PC-3 (cell line): ENCODE data around the gene RAD54L2. TPM values are rescaled to one million over a fixed set of nuclear protein-coding genes. Genes with fewer than 3 reads are reported as not detected.

Experiments
- ATAC-seq: fragments of 200-7000 bp; cut with Tn5 transposase; 2 replicates; pipeline ENCODE4 v1.9.1; 2020; ENCODE audit warnings: mild to moderate bottlenecking, moderate library complexity
- BruUV-seq: library from RNA; stranded (reverse); fragments of 400-500 nt; replicated peaks from 2 replicates; lab custom pipeline; 2021; lab: Mats Ljungman, UMichigan
- CTCF ChIA-PET: fragments of 300-600 bp; sonication (Branson Sonifier 250); formaldehyde crosslinking; loops from one replicate; lab custom pipeline; 2022; ENCODE audit warnings: antibody characterized with exemption; lab: Charles Lee
- POLR2A ChIA-PET: fragments of 300-600 bp; sonication (Branson Sonifier 250); formaldehyde crosslinking; loops from one replicate; lab custom pipeline; 2022; ENCODE audit warnings: antibody characterized with exemption; ENCODE audit not compliant: unreplicated experiment; lab: Charles Lee
- DNase-seq: peaks from one replicate; pipeline ENCODE4 v3.0.0-alpha.2; 2015
- H2AFZ ChIP-seq: fragments of 300-600 bp; sonication (generic); 2 replicates; pipeline ENCODE4 v1.6.0; 2016; ENCODE audit warnings: antibody characterized with exemption, low read length
- H3F3A ChIP-seq: fragments of 300-600 bp; sonication (generic); one replicate; pipeline ENCODE4 v1.6.0; 2017; ENCODE audit warnings: antibody characterized with exemption, low read length, control low read depth, mild to moderate bottlenecking; ENCODE audit not compliant: unreplicated experiment
- H3K27ac ChIP-seq: fragments of 300-600 bp; sonication (generic); 2 replicates; pipeline ENCODE4 v1.5.1; 2016; ENCODE audit warnings: mild to moderate bottlenecking, low read length
- H3K27me3 ChIP-seq: fragments of 300-600 bp; sonication (generic); 2 replicates; pipeline ENCODE4 v1.6.1; 2016; ENCODE audit warnings: low read length, mixed read lengths
- H3K36me3 ChIP-seq: fragments of 300-600 bp; sonication (generic); 2 replicates; pipeline ENCODE4 v1.6.1; 2016; ENCODE audit warnings: low read depth, mixed run types, low read length, mixed read lengths
- H3K4me1 ChIP-seq: fragments of 300-600 bp; sonication (generic); 2 replicates; pipeline ENCODE4 v1.5.1; 2016; ENCODE audit warnings: low read length; ENCODE audit not compliant: insufficient read depth
- H3K4me2 ChIP-seq: fragments of 300-600 bp; sonication (generic); 2 replicates; pipeline ENCODE4 v1.6.0; 2016; ENCODE audit warnings: low read length
- H3K4me3 ChIP-seq: fragments of 300-600 bp; sonication (generic); 2 replicates; pipeline ENCODE4 v1.5.1; 2016; ENCODE audit warnings: mild to moderate bottlenecking, low read length, mixed read lengths
- H3K79me2 ChIP-seq: fragments of 300-600 bp; sonication (generic); 2 replicates; pipeline ENCODE4 v1.6.1; 2017; ENCODE audit warnings: low read length, mixed read lengths
- H3K9ac ChIP-seq: fragments of 300-600 bp; sonication (generic); 2 replicates; pipeline ENCODE4 v1.6.0; 2016; ENCODE audit warnings: mild to moderate bottlenecking, low read length
- H3K9me2 ChIP-seq: fragments of 300-600 bp; sonication (generic); replicated peaks from 2 replicates; pipeline ENCODE4 v1.6.1; 2016; ENCODE audit warnings: mixed run types, low read length, mixed read lengths
- H3K9me3 ChIP-seq: fragments of 300-600 bp; sonication (generic); 2 replicates; pipeline ENCODE4 v1.6.1; 2016; ENCODE audit warnings: low read length, mixed read lengths
- H4K20me1 ChIP-seq: fragments of 300-600 bp; sonication (generic); 2 replicates; pipeline ENCODE4 v1.6.1; 2016; ENCODE audit warnings: low read length, mixed read lengths
- EZH2 ChIP-seq: fragments of 300-600 bp; sonication (generic); IDR thresholded peaks from one replicate; pipeline ENCODE4 v1.6.1; 2017; ENCODE audit warnings: antibody characterized with exemption, mild to moderate bottlenecking, low read length; ENCODE audit not compliant: unreplicated experiment
- EZH2phosphoT487 ChIP-seq: fragments of 300-600 bp; sonication (generic); IDR thresholded peaks from 2 replicates; pipeline ENCODE4 v1.6.1; 2018; ENCODE audit warnings: mild to moderate bottlenecking, antibody characterized with exemption, low read length, borderline replicate concordance
- intact Hi-C: fragments of 100-400 bp; cut with micrococcal nuclease; formaldehyde crosslinking; loops from 2 replicates; pipeline ENCODE4 v1.9.0; 2023
- total RNA-seq: library from RNA; depleted of rRNA; stranded (reverse); fragments of >200 nt; gene quantifications from 2 replicates; pipeline ENCODE4 v1.2.3, GENCODE V29; 2014; rRNA removed
- TF ChIP-seq, protein P1 (sequence below): fragments of 300-600 bp; sonication (generic); conservative IDR thresholded peaks from 2 replicates; pipeline ENCODE4 v1.5.1; 2017; ENCODE audit warnings: antibody characterized with exemption, low read depth, mild to moderate bottlenecking, low read length

RAD54L2 gene
- total RNA-seq, 1 experiment from 2014 or later, result 17.7 TPM

DNA sequence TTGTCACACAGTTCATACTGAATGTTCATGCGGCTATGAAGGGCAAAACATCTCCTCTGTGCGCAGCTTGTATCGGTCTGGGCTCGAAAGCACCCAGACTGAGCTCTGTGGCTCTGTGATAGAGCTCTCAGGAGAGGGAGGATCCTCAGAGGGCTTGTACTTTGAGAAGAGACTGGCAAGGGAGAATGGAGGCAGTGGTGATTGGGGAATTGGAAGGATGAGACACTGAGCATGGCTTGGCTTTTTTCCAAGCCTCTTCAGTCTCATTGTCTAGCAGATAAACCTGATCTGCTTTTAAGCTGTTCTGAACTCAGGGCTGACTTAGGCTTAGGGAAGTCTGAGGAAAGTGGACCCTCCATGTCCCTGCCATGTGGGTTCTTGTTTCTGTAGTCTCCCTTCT lies 43.0 kb downstream of the RAD54L2 start:
- ATAC-seq (no peak), DNase-seq (no peak)
- H3F3A ChIP-seq, result no peaks in the 10 kb centered on the region
- H2AFZ ChIP-seq, result no peak overlapping the region
- H3K27ac ChIP-seq, result no peak overlapping the region
- H3K4me3 ChIP-seq, result no peak overlapping the region
- H3K4me2 ChIP-seq, result no peak overlapping the region
- POLR2A ChIA-PET, result interaction anchor here (1.0 kb wide), 1 partner anchor 81 kb away, joined by 33 read pairs; the partner anchor contains the start of gene DCAF1
- H3K4me1 ChIP-seq, result no peaks in the 10 kb centered on the region
- no peaks in the 10 kb centered on the region for H3K9me2 ChIP-seq
- TF ChIP-seq EZH2phosphoT487 (no peak), EZH2 (no peak)
- TF ChIP-seq, protein P1, sequence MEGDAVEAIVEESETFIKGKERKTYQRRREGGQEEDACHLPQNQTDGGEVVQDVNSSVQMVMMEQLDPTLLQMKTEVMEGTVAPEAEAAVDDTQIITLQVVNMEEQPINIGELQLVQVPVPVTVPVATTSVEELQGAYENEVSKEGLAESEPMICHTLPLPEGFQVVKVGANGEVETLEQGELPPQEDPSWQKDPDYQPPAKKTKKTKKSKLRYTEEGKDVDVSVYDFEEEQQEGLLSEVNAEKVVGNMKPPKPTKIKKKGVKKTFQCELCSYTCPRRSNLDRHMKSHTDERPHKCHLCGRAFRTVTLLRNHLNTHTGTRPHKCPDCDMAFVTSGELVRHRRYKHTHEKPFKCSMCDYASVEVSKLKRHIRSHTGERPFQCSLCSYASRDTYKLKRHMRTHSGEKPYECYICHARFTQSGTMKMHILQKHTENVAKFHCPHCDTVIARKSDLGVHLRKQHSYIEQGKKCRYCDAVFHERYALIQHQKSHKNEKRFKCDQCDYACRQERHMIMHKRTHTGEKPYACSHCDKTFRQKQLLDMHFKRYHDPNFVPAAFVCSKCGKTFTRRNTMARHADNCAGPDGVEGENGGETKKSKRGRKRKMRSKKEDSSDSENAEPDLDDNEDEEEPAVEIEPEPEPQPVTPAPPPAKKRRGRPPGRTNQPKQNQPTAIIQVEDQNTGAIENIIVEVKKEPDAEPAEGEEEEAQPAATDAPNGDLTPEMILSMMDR, result no peak
- BruUV-seq, result no TSS peak
- H3K27me3 ChIP-seq, result no peaks in the 10 kb centered on the region
- H3K9ac ChIP-seq, result no peak overlapping the region
- peaks cover 8% of the 10 kb centered on the region; the same call in 1 of the 2 replicates for H4K20me1 ChIP-seq
- CTCF ChIA-PET, result interaction anchor here (0.6 kb wide), 1 partner anchor 149 kb away, joined by 4 read pairs; no protein-coding TSS in a partner anchor
- no peaks in the 10 kb centered on the region for H3K9me3 ChIP-seq
- peaks cover 17% of the 10 kb centered on the region for H3K79me2 ChIP-seq
- no peaks in the 10 kb centered on the region for H3K36me3 ChIP-seq
- intact Hi-C loops, result no loop called here

DNA sequence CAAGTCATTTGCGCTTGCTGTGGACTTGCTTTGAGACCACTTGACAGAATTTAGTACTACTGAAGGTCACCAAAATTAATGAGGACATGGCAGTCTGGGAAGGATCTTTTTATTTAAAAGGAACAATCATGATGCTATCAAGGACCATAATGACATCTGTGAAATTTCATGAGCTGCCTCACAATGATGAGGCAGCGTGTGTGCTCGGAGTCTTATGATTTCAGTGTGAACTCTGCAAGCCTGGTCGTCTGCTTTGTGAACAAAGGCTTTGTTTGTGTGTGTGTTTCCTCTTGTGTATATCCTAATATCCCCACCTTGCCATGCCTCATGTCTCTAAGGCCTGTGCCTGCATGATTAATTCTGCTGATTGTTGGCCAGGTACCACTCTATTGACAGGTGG lies 46.7 kb downstream of the RAD54L2 start:
- H3F3A ChIP-seq, result no peaks in the 10 kb centered on the region
- H2AFZ ChIP-seq, result no peak overlapping the region
- H3K4me2 ChIP-seq, result no peak overlapping the region
- peaks cover under 1% of the 10 kb centered on the region; the same call in 1 of the 2 replicates for H3K36me3 ChIP-seq
- intact Hi-C loops, result no loop called here
- peaks cover 10% of the 10 kb centered on the region for H3K79me2 ChIP-seq
- no peak overlapping the region for H3K27ac ChIP-seq
- no TSS peak for BruUV-seq
- ATAC-seq (no peak), DNase-seq (no peak)
- H3K4me3 ChIP-seq, result no peak overlapping the region
- peaks cover 8% of the 10 kb centered on the region; the same call in 1 of the 2 replicates for H4K20me1 ChIP-seq
- H3K27me3 ChIP-seq, result no peaks in the 10 kb centered on the region
- no peaks in the 10 kb centered on the region for H3K9me3 ChIP-seq
- no peaks in the 10 kb centered on the region for H3K9me2 ChIP-seq
- H3K9ac ChIP-seq, result no peak overlapping the region
- H3K4me1 ChIP-seq, result no peaks in the 10 kb centered on the region
- ChIA-PET CTCF (no interaction called here), POLR2A (no interaction called here)
- TF ChIP-seq EZH2phosphoT487 (no peak), EZH2 (no peak)
- TF ChIP-seq, protein P1, result no peak

DNA sequence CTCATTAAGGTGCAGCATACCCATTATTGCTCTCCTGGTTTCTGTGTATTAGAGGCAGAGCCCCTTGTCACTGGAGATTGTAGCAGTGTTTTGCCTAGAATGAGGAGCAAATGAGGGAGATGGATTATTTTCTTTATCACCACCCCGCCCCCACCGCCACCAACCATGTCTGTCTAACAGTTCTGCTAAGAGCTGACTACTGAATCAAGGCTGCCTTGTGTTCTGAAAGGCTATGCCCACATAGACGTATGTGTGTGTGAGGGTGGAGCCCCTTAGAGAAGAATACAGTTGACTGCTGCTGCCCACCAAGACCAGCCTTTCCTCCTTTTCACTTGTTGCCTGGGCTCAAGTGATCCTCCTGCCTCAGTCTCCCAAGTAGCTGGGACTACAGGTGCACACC lies 47.4 kb downstream of the RAD54L2 start:
- Histone ChIP-seq H4K20me1 (peaks cover 8% of the 10 kb centered on the region; the same call in 1 of the 2 replicates), H3K4me1 (no peaks in the 10 kb centered on the region), H3K9me3 (no peaks in the 10 kb centered on the region), H3K36me3 (peaks cover 4% of the 10 kb centered on the region; the same call in 1 of the 2 replicates), H3K9me2 (no peaks in the 10 kb centered on the region), H3K4me3 (no peak overlapping the region), H2AFZ (no peak overlapping the region), H3K4me2 (no peak overlapping the region), H3K79me2 (peaks cover 10% of the 10 kb centered on the region), H3F3A (no peaks in the 10 kb centered on the region), H3K27ac (no peak overlapping the region), H3K9ac (no peak overlapping the region), H3K27me3 (no peaks in the 10 kb centered on the region)
- ChIA-PET POLR2A (no interaction called here), CTCF (no interaction called here)
- no TSS peak for BruUV-seq
- intact Hi-C loops, result no loop called here
- ATAC-seq, result no peak
- TF ChIP-seq EZH2 (no peak), EZH2phosphoT487 (no peak)
- TF ChIP-seq, protein P1, result no peak
- no peak for DNase-seq

Other genes with a start within 250 kb of the RAD54L2 start
- 200 and 221 TPM in 2 replicates for gene MANF, start 153.4 kb upstream of the RAD54L2 start, total RNA-seq
- gene RBM15B, start 147.4 kb upstream of the RAD54L2 start, total RNA-seq, result 31.1 and 34.7 TPM in 2 replicates
- 20.8 and 23.3 TPM in 2 replicates for gene DCAF1, start 38.7 kb upstream of the RAD54L2 start, total RNA-seq
- gene TEX264, start 132.5 kb downstream of the RAD54L2 start, total RNA-seq, result 85.5 and 88.1 TPM in 2 replicates
- 0.07 and 0.17 TPM in 2 replicates for gene GRM2, start 168.3 kb downstream of the RAD54L2 start, total RNA-seq
- gene IQCF6, start 240.5 kb downstream of the RAD54L2 start, total RNA-seq, result not detected in 2 replicates